Measurements from ENCODE around the gene MAML3. TPM values are rescaled to one million over a fixed set of nuclear protein-coding genes. Genes with fewer than 3 reads are reported as not detected.

Gene MAML3
- total and polyA plus RNA-seq, 3 experiments from 2014 or later = 0.44 to 0.57 (median 0.52) TPM

DNA sequence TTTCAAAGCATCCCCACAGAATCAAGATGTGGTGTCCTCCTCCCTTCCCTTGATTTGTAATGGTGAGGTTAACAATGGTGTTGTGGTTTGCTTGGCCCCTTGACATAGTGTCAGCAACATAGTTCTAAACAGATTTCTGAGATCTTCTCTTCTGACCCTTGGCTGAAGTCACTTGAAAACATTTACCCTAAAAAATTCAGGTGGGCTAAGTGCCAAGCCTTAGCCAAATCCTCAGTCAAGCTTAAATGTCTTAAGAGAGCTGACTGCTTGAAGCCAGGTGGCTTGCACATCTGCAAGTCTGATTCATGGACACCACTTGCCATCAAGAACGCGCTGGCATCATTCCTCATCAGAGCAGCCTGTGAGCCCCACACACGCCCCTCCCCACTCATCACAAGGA is 315.2 kb downstream of the MAML3 start:
- Mint-ChIP-seq H3K9me3 (peaks cover 0 to 8% (median 0%) of the 10 kb centered on the region in 5 donors), H3K36me3 (no peaks in the 10 kb centered on the region), H3K4me3 (no peak overlapping the region), H3K27me3 (peaks cover 0 to 4% of the 10 kb centered on the region in 2 donors), H3K4me1 (no peaks in the 10 kb centered on the region), H3K27ac (no peak overlapping the region)
- Histone ChIP-seq H3K4me3 (ENCODE audit: low read length) (no peak overlapping the region), H3K36me3 (ENCODE audit: insufficient read depth, low read length) (no peaks in the 10 kb centered on the region), H3K27me3 (ENCODE audit: insufficient read depth, low read length, poor library complexity, severe bottlenecking) (no peaks in the 10 kb centered on the region), H3K9me3 (ENCODE audit: low read length) (no peaks in the 10 kb centered on the region), H3K4me1 (ENCODE audit: insufficient read depth, low read length) (no peaks in the 10 kb centered on the region), H3K27ac (ENCODE audit: low read depth, low read length) (no peak overlapping the region)
- POLR2A ChIA-PET = no interaction called here
- CTCF ChIA-PET = no interaction called here
- no peak for DNase-seq

DNA sequence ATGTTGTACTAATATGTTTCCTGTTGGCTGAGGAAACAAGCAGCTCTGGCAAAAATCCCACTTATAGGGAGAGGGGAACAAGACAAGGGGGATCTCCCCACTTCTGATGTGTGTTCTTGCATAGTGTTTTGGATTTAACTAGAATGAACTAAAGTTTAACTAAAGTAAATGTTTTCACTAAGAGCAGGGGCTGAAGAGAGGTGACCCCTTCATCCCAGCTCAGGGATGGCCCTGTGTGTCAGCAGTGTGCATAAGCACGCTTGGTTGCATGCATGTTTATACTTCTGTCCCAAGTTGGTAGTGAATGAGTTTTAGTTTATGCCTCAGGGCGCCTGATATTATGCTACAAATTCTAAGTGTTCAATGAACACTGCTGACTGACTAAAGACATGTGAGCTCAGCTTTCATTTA is 319.0 kb downstream of the MAML3 start:
- no peak overlapping the region for H3K4me3 ChIP-seq (ENCODE audit: low read length)
- H3K4me1 ChIP-seq (ENCODE audit: insufficient read depth, low read length) = no peaks in the 10 kb centered on the region
- H3K9me3 ChIP-seq (ENCODE audit: low read length) = no peaks in the 10 kb centered on the region
- Mint-ChIP-seq H3K4me1 (no peaks in the 10 kb centered on the region), H3K4me3 (no peak overlapping the region), H3K27me3 (peaks cover 0 to 4% of the 10 kb centered on the region in 2 donors), H3K27ac (no peak overlapping the region), H3K36me3 (peaks cover 0 to 12% (median 0%) of the 10 kb centered on the region in 3 donors), H3K9me3 (peaks cover 0 to 8% (median 0%) of the 10 kb centered on the region in 5 donors)
- H3K36me3 ChIP-seq (ENCODE audit: insufficient read depth, low read length) = no peaks in the 10 kb centered on the region
- H3K27me3 ChIP-seq (ENCODE audit: insufficient read depth, low read length, poor library complexity, severe bottlenecking) = no peaks in the 10 kb centered on the region
- POLR2A ChIA-PET = no interaction called here
- CTCF ChIA-PET = no interaction called here
- DNase-seq = no peak
- H3K27ac ChIP-seq (ENCODE audit: low read depth, low read length) = no peak overlapping the region

DNA sequence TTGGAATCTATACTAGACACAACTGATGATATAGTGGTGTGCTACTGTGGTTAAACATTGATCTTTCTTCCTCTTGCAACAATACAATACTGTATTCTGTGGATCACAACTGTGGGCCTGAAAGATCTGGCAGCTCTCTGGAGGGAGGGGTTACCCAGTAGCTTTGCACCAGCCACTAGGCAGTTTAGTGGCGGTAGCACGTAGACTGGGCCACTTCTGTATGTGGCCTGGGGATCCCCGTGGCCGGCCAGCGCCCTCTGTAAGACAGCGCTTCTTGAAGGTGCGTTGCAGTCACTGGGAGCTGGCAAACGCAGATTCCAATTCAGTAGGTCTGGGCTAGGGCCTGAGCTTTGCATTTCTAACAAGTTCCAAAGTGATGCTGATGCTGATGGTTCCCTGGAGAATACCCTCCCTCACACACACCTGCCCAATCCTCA is 319.7 kb downstream of the MAML3 start:
- H3K27me3 Mint-ChIP-seq = peaks cover 0 to 4% of the 10 kb centered on the region in 2 donors
- no peak overlapping the region for H3K27ac ChIP-seq (ENCODE audit: low read depth, low read length)
- no peak for DNase-seq
- no peaks in the 10 kb centered on the region for H3K4me1 Mint-ChIP-seq
- H3K9me3 ChIP-seq (ENCODE audit: low read length) = no peaks in the 10 kb centered on the region
- H3K4me1 ChIP-seq (ENCODE audit: insufficient read depth, low read length) = no peaks in the 10 kb centered on the region
- no peaks in the 10 kb centered on the region for H3K27me3 ChIP-seq (ENCODE audit: insufficient read depth, low read length, poor library complexity, severe bottlenecking)
- H3K4me3 Mint-ChIP-seq = no peak overlapping the region
- ChIA-PET POLR2A (no interaction called here), CTCF (no interaction called here)
- H3K36me3 Mint-ChIP-seq = peaks cover 0 to 12% (median 0%) of the 10 kb centered on the region in 3 donors
- H3K27ac Mint-ChIP-seq = no peak overlapping the region
- H3K4me3 ChIP-seq (ENCODE audit: low read length) = no peak overlapping the region
- peaks cover 0 to 11% (median 0%) of the 10 kb centered on the region in 5 donors for H3K9me3 Mint-ChIP-seq
- no peaks in the 10 kb centered on the region for H3K36me3 ChIP-seq (ENCODE audit: insufficient read depth, low read length)

DNA sequence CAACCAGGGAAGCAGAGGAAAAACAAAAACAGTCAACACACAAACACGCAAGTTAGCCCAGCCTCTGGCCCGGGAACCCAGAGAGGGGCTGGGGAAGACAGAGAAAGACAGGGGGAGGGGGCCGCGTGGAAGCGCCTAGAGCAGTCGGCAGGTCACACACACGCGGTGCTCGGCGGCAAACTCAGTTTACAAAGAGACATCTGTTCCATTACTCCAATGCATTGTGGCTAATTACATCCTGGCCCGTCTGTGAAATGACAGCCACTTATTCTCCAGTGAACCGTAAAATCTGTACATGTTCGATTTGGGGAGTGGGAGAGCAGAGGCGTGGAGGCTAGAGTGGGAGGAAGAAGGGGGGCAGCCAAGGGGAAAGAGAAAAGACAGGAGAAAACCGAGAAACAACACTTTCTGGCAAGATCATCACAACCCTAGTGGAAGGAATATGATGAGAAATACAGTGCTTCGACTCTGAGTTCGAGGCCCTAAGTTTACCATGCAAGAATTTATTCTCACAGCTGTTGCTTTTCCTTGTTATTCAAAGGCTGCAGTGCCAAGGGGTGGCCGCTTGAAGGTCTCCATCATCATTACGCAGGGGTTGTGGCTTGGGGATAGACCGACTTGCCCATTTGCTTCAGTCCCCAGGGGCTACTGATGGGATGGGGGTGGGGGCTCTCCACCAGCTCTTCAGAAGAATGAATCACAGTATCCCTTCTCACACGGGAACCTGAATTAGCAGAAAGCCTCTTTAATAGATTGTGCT is 320.7 kb downstream of the MAML3 start:
- H3K27me3 ChIP-seq (ENCODE audit: insufficient read depth, low read length, poor library complexity, severe bottlenecking) = no peaks in the 10 kb centered on the region

DNA sequence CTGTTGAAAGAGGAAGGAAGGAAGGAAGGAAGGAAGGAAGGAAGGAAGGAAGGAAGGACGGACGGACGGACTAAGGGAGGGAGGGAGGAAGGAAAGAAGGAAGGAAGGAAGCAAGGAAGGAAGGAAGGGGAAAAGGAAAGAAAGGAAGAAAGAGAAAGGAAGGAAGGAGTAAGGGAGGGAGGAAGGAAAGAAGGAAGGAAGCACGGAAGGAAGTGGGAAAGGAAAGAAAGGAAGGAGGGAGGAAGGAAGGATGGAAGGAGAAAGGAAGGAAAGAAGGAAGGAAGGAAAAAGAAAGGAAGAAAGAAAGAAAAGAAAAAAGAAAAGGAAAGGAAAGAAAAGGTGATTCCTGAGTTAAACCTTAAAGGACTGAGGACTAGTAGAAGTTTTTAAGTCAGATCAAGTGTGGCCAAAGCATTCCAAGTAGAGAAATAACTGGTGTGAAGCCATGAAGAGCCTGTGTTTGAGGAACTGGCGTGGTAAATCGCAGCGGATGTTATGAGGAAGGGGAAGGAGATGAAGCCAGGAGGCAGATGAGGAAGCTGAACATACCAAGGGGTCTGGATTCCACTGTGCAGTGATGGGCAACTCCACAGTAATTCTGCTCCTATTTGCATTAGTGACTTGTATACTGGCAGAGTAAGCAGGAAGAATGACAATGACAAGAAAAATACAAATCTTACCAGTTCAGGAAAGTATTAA is 324.9 kb downstream of the MAML3 start:
- Mint-ChIP-seq H3K36me3 (peaks cover 0 to 17% (median 0%) of the 10 kb centered on the region in 3 donors), H3K27me3 (peaks cover 0 to 5% of the 10 kb centered on the region in 2 donors), H3K9me3 (peaks cover 0 to 25% (median 0%) of the 10 kb centered on the region in 5 donors), H3K4me3 (no peak overlapping the region), H3K27ac (peak overlapping the region in 2 of 8 donors; percentile 62 to 68), H3K4me1 (no peaks in the 10 kb centered on the region)
- CTCF ChIA-PET = no interaction called here
- H3K36me3 ChIP-seq (ENCODE audit: insufficient read depth, low read length) = no peaks in the 10 kb centered on the region
- no peaks in the 10 kb centered on the region for H3K4me1 ChIP-seq (ENCODE audit: insufficient read depth, low read length)
- no peak overlapping the region for H3K4me3 ChIP-seq (ENCODE audit: low read length)
- POLR2A ChIA-PET = no interaction called here
- no peaks in the 10 kb centered on the region for H3K9me3 ChIP-seq (ENCODE audit: low read length)
- no peak for DNase-seq
- no peaks in the 10 kb centered on the region for H3K27me3 ChIP-seq (ENCODE audit: insufficient read depth, low read length, poor library complexity, severe bottlenecking)
- no peak overlapping the region for H3K27ac ChIP-seq (ENCODE audit: low read depth, low read length)

More for the DNA sequence above, 320.7 kb downstream of the MAML3 start:
- peaks cover 0 to 14% (median 0%) of the 10 kb centered on the region in 5 donors for H3K9me3 Mint-ChIP-seq
- peaks cover 0 to 4% of the 10 kb centered on the region in 2 donors for H3K27me3 Mint-ChIP-seq
- peaks cover 0 to 12% (median 0%) of the 10 kb centered on the region in 3 donors for H3K36me3 Mint-ChIP-seq
- H3K4me1 ChIP-seq (ENCODE audit: insufficient read depth, low read length) = no peaks in the 10 kb centered on the region
- H3K4me3 ChIP-seq (ENCODE audit: low read length) = no peak overlapping the region
- H3K36me3 ChIP-seq (ENCODE audit: insufficient read depth, low read length) = no peaks in the 10 kb centered on the region
- CTCF ChIA-PET = no interaction called here
- H3K27ac ChIP-seq (ENCODE audit: low read depth, low read length) = no peak overlapping the region
- POLR2A ChIA-PET = no interaction called here
- H3K27ac Mint-ChIP-seq = no peak overlapping the region
- H3K4me1 Mint-ChIP-seq = no peaks in the 10 kb centered on the region
- DNase-seq = no peak
- no peak overlapping the region for H3K4me3 Mint-ChIP-seq
- no peaks in the 10 kb centered on the region for H3K9me3 ChIP-seq (ENCODE audit: low read length)

DNA sequence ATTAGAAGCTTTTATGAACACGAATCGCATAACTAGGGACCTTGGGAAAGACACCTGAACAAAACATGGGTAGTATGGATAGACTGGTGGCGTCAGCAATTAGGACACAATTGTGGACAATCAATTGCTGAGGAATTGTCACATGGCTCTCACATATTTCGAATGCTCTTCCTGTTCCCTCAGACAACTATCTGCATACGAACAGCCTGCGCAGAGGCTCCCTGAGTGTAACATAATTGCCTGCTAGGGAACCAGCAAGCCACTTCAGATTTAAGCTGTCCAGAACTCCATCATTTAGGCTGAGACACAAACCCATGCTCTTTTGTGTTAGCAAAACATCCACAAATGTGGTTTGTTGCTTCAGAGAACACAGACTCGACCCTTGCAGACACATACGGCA is 327.6 kb downstream of the MAML3 start:
- DNase-seq = no peak
- no peaks in the 10 kb centered on the region for H3K27me3 ChIP-seq (ENCODE audit: insufficient read depth, low read length, poor library complexity, severe bottlenecking)
- peaks cover 0 to 23% (median 0%) of the 10 kb centered on the region in 5 donors for H3K9me3 Mint-ChIP-seq
- H3K27ac Mint-ChIP-seq = no peak overlapping the region
- no peaks in the 10 kb centered on the region for H3K36me3 ChIP-seq (ENCODE audit: insufficient read depth, low read length)
- no peaks in the 10 kb centered on the region for H3K4me1 ChIP-seq (ENCODE audit: insufficient read depth, low read length)
- H3K36me3 Mint-ChIP-seq = peaks cover 0 to 6% (median 0%) of the 10 kb centered on the region in 3 donors
- H3K4me3 ChIP-seq (ENCODE audit: low read length) = no peak overlapping the region
- peaks cover 3 to 5% of the 10 kb centered on the region in 2 donors for H3K27me3 Mint-ChIP-seq
- ChIA-PET POLR2A (no interaction called here), CTCF (no interaction called here)
- H3K9me3 ChIP-seq (ENCODE audit: low read length) = no peaks in the 10 kb centered on the region
- H3K27ac ChIP-seq (ENCODE audit: low read depth, low read length) = no peak overlapping the region
- H3K4me3 Mint-ChIP-seq = no peak overlapping the region
- H3K4me1 Mint-ChIP-seq = no peaks in the 10 kb centered on the region

DNA sequence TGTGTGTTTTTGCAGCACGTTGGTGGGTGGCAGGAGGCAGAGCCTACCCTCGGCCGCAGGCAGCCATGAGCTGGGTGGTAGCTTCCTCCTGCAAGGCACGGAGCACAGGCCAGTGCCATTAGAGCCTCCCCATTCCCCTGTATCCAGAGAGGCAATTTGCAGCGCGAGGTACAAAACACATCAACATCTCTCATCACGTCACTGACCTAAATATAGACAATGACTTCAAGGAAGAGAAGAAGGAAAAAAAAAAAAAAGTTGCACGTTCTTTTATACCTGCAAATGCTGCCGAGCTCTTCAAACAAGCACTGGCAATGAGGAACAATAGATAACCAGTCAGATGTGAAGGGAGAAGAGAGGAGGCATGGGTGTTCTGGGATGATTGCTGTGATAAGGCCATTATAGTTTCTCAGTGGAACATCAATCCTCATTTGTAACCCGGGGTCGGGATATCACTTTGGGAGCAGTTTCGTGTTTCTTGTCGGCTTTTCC is 328.4 kb downstream of the MAML3 start:
- peaks cover 3 to 5% of the 10 kb centered on the region in 2 donors for H3K27me3 Mint-ChIP-seq
- no peak for DNase-seq
- Histone ChIP-seq H3K36me3 (ENCODE audit: insufficient read depth, low read length) (no peaks in the 10 kb centered on the region), H3K9me3 (ENCODE audit: low read length) (no peaks in the 10 kb centered on the region), H3K27me3 (ENCODE audit: insufficient read depth, low read length, poor library complexity, severe bottlenecking) (no peaks in the 10 kb centered on the region), H3K4me3 (ENCODE audit: low read length) (no peak overlapping the region), H3K4me1 (ENCODE audit: insufficient read depth, low read length) (no peaks in the 10 kb centered on the region), H3K27ac (ENCODE audit: low read depth, low read length) (no peak overlapping the region)
- POLR2A ChIA-PET = no interaction called here
- H3K36me3 Mint-ChIP-seq = peaks cover 0 to 5% (median 0%) of the 10 kb centered on the region in 3 donors
- CTCF ChIA-PET = no interaction called here
- H3K4me3 Mint-ChIP-seq = no peak overlapping the region
- no peak overlapping the region for H3K27ac Mint-ChIP-seq
- peaks cover 0 to 19% (median 0%) of the 10 kb centered on the region in 5 donors for H3K9me3 Mint-ChIP-seq
- H3K4me1 Mint-ChIP-seq = no peaks in the 10 kb centered on the region

DNA sequence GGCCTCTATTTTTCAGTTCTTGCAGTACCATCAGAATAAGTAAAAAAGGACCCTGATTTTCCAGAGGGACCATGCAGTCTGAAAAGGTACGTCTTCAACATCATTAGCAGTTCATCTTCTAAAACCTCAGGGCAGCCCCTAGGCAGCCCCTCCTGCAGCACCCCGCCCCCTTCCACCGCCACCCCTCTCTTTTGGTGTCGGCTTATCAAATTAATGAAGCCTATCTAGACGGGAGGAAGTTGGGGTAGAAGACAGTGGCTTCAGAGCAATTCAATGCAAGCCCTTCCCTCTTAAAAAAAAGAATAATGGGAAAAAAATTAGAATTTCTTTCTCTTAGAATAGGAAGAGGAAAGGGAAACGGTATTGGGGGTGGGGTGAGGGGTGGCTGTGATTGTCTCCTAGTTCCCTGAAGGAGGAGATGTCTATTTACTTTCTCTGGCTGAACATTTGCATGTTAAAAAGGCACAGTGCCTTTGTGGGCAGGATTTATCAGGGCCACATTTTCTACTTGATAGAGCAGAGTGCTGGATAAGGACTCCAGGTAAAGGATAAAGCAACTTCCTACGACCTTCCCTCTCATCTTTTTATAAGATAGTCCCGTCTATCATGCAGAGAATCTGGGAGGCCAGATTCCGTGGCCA is 329.0 kb downstream of the MAML3 start:
- H3K36me3 Mint-ChIP-seq = peaks cover 0 to 5% (median 0%) of the 10 kb centered on the region in 3 donors
- H3K4me3 Mint-ChIP-seq = no peak overlapping the region
- H3K4me1 ChIP-seq (ENCODE audit: insufficient read depth, low read length) = no peaks in the 10 kb centered on the region
- H3K27me3 Mint-ChIP-seq = peaks cover 3 to 5% of the 10 kb centered on the region in 2 donors
- no peak overlapping the region for H3K27ac Mint-ChIP-seq
- H3K9me3 Mint-ChIP-seq = peaks cover 0 to 19% (median 0%) of the 10 kb centered on the region in 5 donors
- H3K9me3 ChIP-seq (ENCODE audit: low read length) = no peaks in the 10 kb centered on the region
- ChIA-PET POLR2A (no interaction called here), CTCF (no interaction called here)
- H3K27ac ChIP-seq (ENCODE audit: low read depth, low read length) = no peak overlapping the region
- no peaks in the 10 kb centered on the region for H3K36me3 ChIP-seq (ENCODE audit: insufficient read depth, low read length)
- DNase-seq = no peak
- H3K4me1 Mint-ChIP-seq = no peaks in the 10 kb centered on the region
- H3K27me3 ChIP-seq (ENCODE audit: insufficient read depth, low read length, poor library complexity, severe bottlenecking) = no peaks in the 10 kb centered on the region
- H3K4me3 ChIP-seq (ENCODE audit: low read length) = no peak overlapping the region

Measured in CD8-positive, alpha-beta memory T cell (primary cell).